Spleen (tissue), 7 donors: ENCODE results near the gene CHKB.

ENCODE experiments used
- POLR2A ChIP-seq, 3 donors: fragments of 450-650 bp; IDR thresholded peaks; one replicate each; pipeline ENCODE4 v1.5.1; 2017; ENCODE audit warnings: antibody characterized with exemption in 3 of 3, mild to moderate bottlenecking in 1 of 3
- POLR2AphosphoS5 ChIP-seq, 3 donors: sonication (generic); formaldehyde crosslinking; IDR thresholded peaks; one replicate each; pipeline ENCODE4 v1.5.1; 2017; ENCODE audit warnings: antibody characterized with exemption in 3 of 3
- TF ChIP-seq, protein P1 (sequence below), 11 experiments: fragments of 200-600 bp in 7 of 11; fragments of 450-650 bp in 4 of 11; sonication (generic) in 4 of 11; IDR thresholded peaks in 8 of 11; conservative IDR thresholded peaks in 3 of 11; 1 replicate in 7 of 11; 2 replicates in 4 of 11; pipeline versions ENCODE4 v1.4.0 to v1.8.0; 2016 to 2021; ENCODE audit warnings: antibody characterized with exemption in 11 of 11, inconsistent platforms in 4 of 11, mild to moderate bottlenecking in 1 of 11
- donor health status: DM: no; HTN: no; CAD: no; lungs with moderate emphysema.
- donor health status: DM: no; HTN: no; CAD: no.
- donor health status: DM: no; HTN: no; CAD: no.

DNA sequence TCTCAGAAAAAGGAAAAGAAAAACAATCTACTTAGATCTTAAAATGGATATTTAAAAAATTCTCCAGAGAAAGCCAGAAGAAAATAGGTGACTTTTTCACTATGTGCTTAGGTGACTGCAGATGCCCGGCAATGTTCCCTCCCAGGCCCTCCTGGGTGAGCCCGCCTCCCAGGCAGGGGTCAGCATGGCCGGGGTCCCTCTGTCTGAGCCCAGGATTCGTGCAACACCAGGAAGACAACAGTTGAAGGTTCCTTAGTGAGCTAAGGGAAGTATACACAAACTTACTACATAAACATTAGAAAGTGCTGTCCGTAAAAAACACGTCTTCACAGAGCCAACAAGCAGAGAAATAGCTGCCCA lies 29.5 kb upstream of the CHKB start:
- TF ChIP-seq, protein P1, sequence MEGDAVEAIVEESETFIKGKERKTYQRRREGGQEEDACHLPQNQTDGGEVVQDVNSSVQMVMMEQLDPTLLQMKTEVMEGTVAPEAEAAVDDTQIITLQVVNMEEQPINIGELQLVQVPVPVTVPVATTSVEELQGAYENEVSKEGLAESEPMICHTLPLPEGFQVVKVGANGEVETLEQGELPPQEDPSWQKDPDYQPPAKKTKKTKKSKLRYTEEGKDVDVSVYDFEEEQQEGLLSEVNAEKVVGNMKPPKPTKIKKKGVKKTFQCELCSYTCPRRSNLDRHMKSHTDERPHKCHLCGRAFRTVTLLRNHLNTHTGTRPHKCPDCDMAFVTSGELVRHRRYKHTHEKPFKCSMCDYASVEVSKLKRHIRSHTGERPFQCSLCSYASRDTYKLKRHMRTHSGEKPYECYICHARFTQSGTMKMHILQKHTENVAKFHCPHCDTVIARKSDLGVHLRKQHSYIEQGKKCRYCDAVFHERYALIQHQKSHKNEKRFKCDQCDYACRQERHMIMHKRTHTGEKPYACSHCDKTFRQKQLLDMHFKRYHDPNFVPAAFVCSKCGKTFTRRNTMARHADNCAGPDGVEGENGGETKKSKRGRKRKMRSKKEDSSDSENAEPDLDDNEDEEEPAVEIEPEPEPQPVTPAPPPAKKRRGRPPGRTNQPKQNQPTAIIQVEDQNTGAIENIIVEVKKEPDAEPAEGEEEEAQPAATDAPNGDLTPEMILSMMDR (IDR thresholded peaks at IDR 0.05 in 8 of 11, conservative IDR thresholded peaks at IDR 0.05 in 3 of 11): no peak
- TF ChIP-seq POLR2AphosphoS5 (IDR thresholded peaks at IDR 0.05) (no peak), POLR2A (IDR thresholded peaks at IDR 0.05) (no peak)
